HG03558 (cell line): ENCODE results near the gene ACSM2B.
"Not testable (repeated sequence)": the region's sequence is repeated elsewhere in the genome, so short reads cannot be mapped to it uniquely, and the experiment has no call there.

ENCODE experiments used
- ATAC-seq: cut with Tn5 transposase; IDR thresholded peaks from one replicate; pipeline ENCODE4 v1.9.1; 2021; ENCODE audit warnings: moderate number of reproducible peaks; ENCODE audit not compliant: unreplicated experiment; ENCODE audit errors: extremely low read depth

The ACSM2B gene

GRCh38 chr16:20576145-20576544 is at the start of gene ACSM2B:
ACSM2B (minus strand) TSS chr16:20576367; CDS start chr16:20564845, 11,522 bp downstream.
- not testable (repeated sequence) for ATAC-seq

- no peak for ATAC-seq
Measured at GRCh38 chr16:20624882-20625807, 49.0 kb upstream of the ACSM2B start.

GRCh38 chr16:20624205-20624604 is 48.0 kb upstream of the ACSM2B start:
- no peak for ATAC-seq

GRCh38 chr16:20622498-20622870 is 46.3 kb upstream of the ACSM2B start:
- ATAC-seq: no peak

- ATAC-seq: no peak
Measured at GRCh38 chr16:20621406-20621805, 45.2 kb upstream of the ACSM2B start.

GRCh38 chr16:20620770-20621169 is 44.6 kb upstream of the ACSM2B start:
- ATAC-seq: no peak

GRCh38 chr16:20620003-20620402 is 43.8 kb upstream of the ACSM2B start:
- ATAC-seq: no peak

GRCh38 chr16:20617271-20617670 is 41.1 kb upstream of the ACSM2B start:
- no peak for ATAC-seq

GRCh38 chr16:20614186-20615141 is 38.3 kb upstream of the ACSM2B start:
- ATAC-seq: no peak

GRCh38 chr16:20613481-20614185 is 37.5 kb upstream of the ACSM2B start:
- no peak for ATAC-seq

- ATAC-seq: no peak
Measured at GRCh38 chr16:20612551-20613480, 36.6 kb upstream of the ACSM2B start.

GRCh38 chr16:20611975-20612481 is 35.9 kb upstream of the ACSM2B start:
- no peak for ATAC-seq

- ATAC-seq: no peak
Measured at GRCh38 chr16:20611350-20611902, 35.3 kb upstream of the ACSM2B start.

GRCh38 chr16:20610892-20611349 is 34.8 kb upstream of the ACSM2B start:
- ATAC-seq: no peak

- no peak for ATAC-seq
Measured at GRCh38 chr16:20610211-20610891, 34.2 kb upstream of the ACSM2B start.

GRCh38 chr16:20602205-20602604 is 26.0 kb upstream of the ACSM2B start:
- ATAC-seq: not testable (repeated sequence)

- not testable (repeated sequence) for ATAC-seq
Measured at GRCh38 chr16:20599475-20599874, 23.3 kb upstream of the ACSM2B start.

- ATAC-seq: no peak
Measured at GRCh38 chr16:20598832-20599469, 22.8 kb upstream of the ACSM2B start.
